OCI-LY1 (cell line): ENCODE results near the gene MIAT.

Source experiments
- H2AFZ ChIP-seq: fragments of 200-600 bp; sonication (generic), shearing (Covaris generic); 2 replicates; pipeline ENCODE4 v1.6.0; 2014; ENCODE audit warnings: antibody characterized with exemption, mild to moderate bottlenecking, low read length
- H3F3A ChIP-seq: fragments of 200-600 bp; sonication (generic), shearing (Covaris generic); 2 replicates; pipeline ENCODE4 v1.6.0; 2014; ENCODE audit warnings: mild to moderate bottlenecking, antibody characterized with exemption, low read length, moderate library complexity; ENCODE audit not compliant: insufficient read depth
- H3K27ac ChIP-seq: fragments of 200-600 bp; sonication (generic); 2 replicates; pipeline ENCODE4 v1.5.1; 2014; ENCODE audit warnings: low read length, mixed run types, mild to moderate bottlenecking, low read depth; ENCODE audit not compliant: poor library complexity, severe bottlenecking
- H3K27me3 ChIP-seq: fragments of 200-600 bp; sonication (generic); 2 replicates; pipeline ENCODE4 v1.6.0; 2014; ENCODE audit warnings: antibody characterized with exemption, mild to moderate bottlenecking, low read length, moderate library complexity; ENCODE audit not compliant: insufficient read depth
- H3K36me3 ChIP-seq: fragments of 200-600 bp; sonication (generic); 2 replicates; pipeline ENCODE4 v1.6.1; 2014; ENCODE audit warnings: mild to moderate bottlenecking, antibody characterized with exemption, low read length, moderate library complexity, mixed read lengths; ENCODE audit not compliant: insufficient read depth
- H3K4me1 ChIP-seq: fragments of 200-600 bp; sonication (generic); 2 replicates; pipeline ENCODE4 v1.5.1; 2014; ENCODE audit warnings: mild to moderate bottlenecking, low read length, moderate library complexity; ENCODE audit not compliant: insufficient read depth, severe bottlenecking
- H3K4me2 ChIP-seq: fragments of 200-600 bp; sonication (generic), shearing (Covaris generic); 2 replicates; pipeline ENCODE4 v1.6.1; 2014; ENCODE audit warnings: low read length
- H3K4me3 ChIP-seq: fragments of 200-600 bp; sonication (generic); 2 replicates; pipeline ENCODE4 v1.5.1; 2014; ENCODE audit warnings: low read length, low read depth, mild to moderate bottlenecking, mixed read lengths; ENCODE audit not compliant: poor library complexity, severe bottlenecking
- H3K79me2 ChIP-seq: fragments of 200-600 bp; shearing (Covaris generic); 2 replicates; pipeline ENCODE4 v1.6.1; 2016; ENCODE audit warnings: mixed run types, low read length, mixed read lengths; ENCODE audit not compliant: insufficient read depth
- H3K9ac ChIP-seq: fragments of 200-600 bp; sonication (generic), shearing (Covaris generic); 2 replicates; pipeline ENCODE4 v1.6.1; 2014; ENCODE audit warnings: mild to moderate bottlenecking, low read length, mixed read lengths
- H3K9me2 ChIP-seq: fragments of 200-600 bp; sonication (generic), shearing (Covaris generic); 2 replicates; pipeline ENCODE4 v1.6.1; 2014; ENCODE audit warnings: low read depth, mild to moderate bottlenecking, low read length, mixed read lengths
- H3K9me3 ChIP-seq: fragments of 200-600 bp; shearing (Covaris generic); 2 replicates; pipeline ENCODE4 v1.6.1; 2014; ENCODE audit warnings: low read length, mixed read lengths
- H4K20me1 ChIP-seq: fragments of 200-600 bp; sonication (generic), shearing (Covaris generic); 2 replicates; pipeline ENCODE4 v1.6.0; 2016; ENCODE audit warnings: mild to moderate bottlenecking, low read length; ENCODE audit not compliant: insufficient read depth
- CTCF ChIP-seq: fragments of 200-600 bp; sonication (generic), shearing (Covaris generic); IDR thresholded peaks from 2 replicates; pipeline ENCODE4 v1.5.1; 2017; ENCODE audit warnings: mild to moderate bottlenecking, antibody characterized with exemption, low read length, moderate library complexity, mixed read lengths
- EZH2 ChIP-seq: fragments of 200-600 bp; sonication (generic), shearing (Covaris generic); IDR thresholded peaks from 2 replicates; pipeline ENCODE4 v1.8.0; 2017; ENCODE audit warnings: borderline replicate concordance, mixed run types, mild to moderate bottlenecking, antibody characterized with exemption, low read length, moderate library complexity, mixed read lengths

Gene MIAT

GRCh38 chr22:26712158-26712557 is 54.8 kb downstream of the MIAT start:
- Histone ChIP-seq H3K36me3 (peaks cover 22% of the 10 kb centered on the region), H3K27ac (no peak overlapping the region), H3K4me2 (no peak overlapping the region), H2AFZ (no peak overlapping the region), H3F3A (no peaks in the 10 kb centered on the region), H3K27me3 (no peaks in the 10 kb centered on the region), H3K4me3 (no peak overlapping the region), H3K9me2 (no peaks in the 10 kb centered on the region), H4K20me1 (no peaks in the 10 kb centered on the region), H3K9ac (no peak overlapping the region), H3K9me3 (peaks cover 2% of the 10 kb centered on the region; the same call in 1 of the 2 replicates), H3K4me1 (no peaks in the 10 kb centered on the region), H3K79me2 (no peaks in the 10 kb centered on the region)
- no peak for TF ChIP-seq EZH2
- no peak for TF ChIP-seq CTCF

GRCh38 chr22:26713823-26714449 is 56.5 kb downstream of the MIAT start:
- Histone ChIP-seq H3K9ac (no peak overlapping the region), H3K27me3 (no peaks in the 10 kb centered on the region), H3K4me1 (no peaks in the 10 kb centered on the region), H3K4me3 (no peak overlapping the region), H3K9me2 (no peaks in the 10 kb centered on the region), H3K4me2 (no peak overlapping the region), H3K79me2 (no peaks in the 10 kb centered on the region), H3F3A (no peaks in the 10 kb centered on the region), H2AFZ (no peak overlapping the region), H3K27ac (no peak overlapping the region), H4K20me1 (no peaks in the 10 kb centered on the region), H3K36me3 (peaks cover 16% of the 10 kb centered on the region; the same call in 1 of the 2 replicates), H3K9me3 (no peaks in the 10 kb centered on the region)
- TF ChIP-seq EZH2, result no peak
- no peak for TF ChIP-seq CTCF

- no peak for TF ChIP-seq CTCF
- no peak for TF ChIP-seq EZH2
- Histone ChIP-seq H3K27ac (no peak overlapping the region), H3K79me2 (no peaks in the 10 kb centered on the region), H3K36me3 (peaks cover 12% of the 10 kb centered on the region; the same call in 1 of the 2 replicates), H3K4me3 (no peak overlapping the region), H3F3A (no peaks in the 10 kb centered on the region), H3K4me2 (no peak overlapping the region), H3K9me2 (no peaks in the 10 kb centered on the region), H2AFZ (no peak overlapping the region), H3K9me3 (no peaks in the 10 kb centered on the region), H3K27me3 (no peaks in the 10 kb centered on the region), H4K20me1 (no peaks in the 10 kb centered on the region), H3K9ac (no peak overlapping the region), H3K4me1 (no peaks in the 10 kb centered on the region)
Measured at GRCh38 chr22:26714971-26715370, 57.6 kb downstream of the MIAT start.
